ENCODE data around the gene ZNF664. TPM values are rescaled to one million over a fixed set of nuclear protein-coding genes. Genes with fewer than 3 reads are reported as not detected.

ZNF664 gene
- total and polyA plus RNA-seq, 2 experiments from 2014 or later = 40.5 to 115 TPM

DNA sequence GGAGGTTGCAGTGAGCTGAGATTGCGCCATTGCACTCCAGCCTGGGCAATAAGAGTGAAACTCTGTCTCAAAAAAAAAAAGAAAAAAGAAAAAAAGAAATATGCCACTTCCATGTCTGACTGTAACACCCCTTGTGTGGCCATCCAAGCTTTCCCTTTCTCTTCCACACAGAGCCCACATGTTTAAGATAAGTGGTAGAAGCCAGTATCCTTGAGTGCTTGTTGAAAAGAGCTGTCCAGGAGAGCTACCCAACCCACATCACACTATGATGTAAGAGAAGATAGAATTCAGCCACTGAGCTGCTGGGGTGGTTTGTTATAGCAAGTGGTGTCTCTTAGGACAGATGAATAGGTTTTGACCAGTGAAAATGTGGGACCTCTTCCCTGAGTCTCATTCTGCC, 82.1 kb downstream of the ZNF664 start:
- H3K36me3 ChIP-seq = no peaks in the 10 kb centered on the region
- TF ChIP-seq, protein P1, sequence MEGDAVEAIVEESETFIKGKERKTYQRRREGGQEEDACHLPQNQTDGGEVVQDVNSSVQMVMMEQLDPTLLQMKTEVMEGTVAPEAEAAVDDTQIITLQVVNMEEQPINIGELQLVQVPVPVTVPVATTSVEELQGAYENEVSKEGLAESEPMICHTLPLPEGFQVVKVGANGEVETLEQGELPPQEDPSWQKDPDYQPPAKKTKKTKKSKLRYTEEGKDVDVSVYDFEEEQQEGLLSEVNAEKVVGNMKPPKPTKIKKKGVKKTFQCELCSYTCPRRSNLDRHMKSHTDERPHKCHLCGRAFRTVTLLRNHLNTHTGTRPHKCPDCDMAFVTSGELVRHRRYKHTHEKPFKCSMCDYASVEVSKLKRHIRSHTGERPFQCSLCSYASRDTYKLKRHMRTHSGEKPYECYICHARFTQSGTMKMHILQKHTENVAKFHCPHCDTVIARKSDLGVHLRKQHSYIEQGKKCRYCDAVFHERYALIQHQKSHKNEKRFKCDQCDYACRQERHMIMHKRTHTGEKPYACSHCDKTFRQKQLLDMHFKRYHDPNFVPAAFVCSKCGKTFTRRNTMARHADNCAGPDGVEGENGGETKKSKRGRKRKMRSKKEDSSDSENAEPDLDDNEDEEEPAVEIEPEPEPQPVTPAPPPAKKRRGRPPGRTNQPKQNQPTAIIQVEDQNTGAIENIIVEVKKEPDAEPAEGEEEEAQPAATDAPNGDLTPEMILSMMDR (IDR thresholded peaks at IDR 0.05; ENCODE audit: low read depth, low read length) = no peak
- no peak overlapping the region for H3K27ac ChIP-seq
- H3K4me3 ChIP-seq = no peak overlapping the region
- H3K9me3 ChIP-seq (ENCODE audit: low read depth) = no peaks in the 10 kb centered on the region
- no peaks in the 10 kb centered on the region for H3K4me1 ChIP-seq (ENCODE audit: low read depth)
- H3K27me3 ChIP-seq = no peaks in the 10 kb centered on the region
- DNase-seq (ENCODE audit: low read depth in 1 of 2, low spot score in 1 of 2) = peak in 1 of 2 donors; percentile 23

DNA sequence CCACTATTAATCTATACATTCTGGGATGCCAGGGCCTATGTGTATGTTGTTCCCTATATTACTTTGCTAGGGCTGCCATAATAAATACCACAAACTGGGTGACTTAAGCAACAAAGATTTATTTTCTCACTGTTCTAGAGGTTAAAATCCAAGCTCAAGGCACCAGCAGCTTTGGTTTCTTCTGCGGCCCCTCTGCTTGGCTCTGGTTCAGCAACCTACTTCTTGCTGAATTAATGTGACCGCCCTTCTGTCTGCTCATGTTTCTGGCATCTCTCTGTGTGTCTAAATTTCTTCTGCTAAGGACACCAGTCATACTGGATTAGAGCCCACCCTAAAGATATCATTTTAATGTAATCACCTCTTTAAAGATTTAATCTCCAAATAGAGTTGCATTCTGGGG, 84.7 kb downstream of the ZNF664 start:
- Histone ChIP-seq H3K9me3 (ENCODE audit: low read depth) (no peaks in the 10 kb centered on the region), H3K4me3 (no peak overlapping the region), H3K27ac (no peak overlapping the region), H3K36me3 (no peaks in the 10 kb centered on the region), H3K27me3 (no peaks in the 10 kb centered on the region), H3K4me1 (ENCODE audit: low read depth) (no peaks in the 10 kb centered on the region)
- no peak for DNase-seq (ENCODE audit: low read depth in 1 of 2, low spot score in 1 of 2)
- TF ChIP-seq, protein P1 (IDR thresholded peaks at IDR 0.05; ENCODE audit: low read depth, low read length) = no peak

DNA sequence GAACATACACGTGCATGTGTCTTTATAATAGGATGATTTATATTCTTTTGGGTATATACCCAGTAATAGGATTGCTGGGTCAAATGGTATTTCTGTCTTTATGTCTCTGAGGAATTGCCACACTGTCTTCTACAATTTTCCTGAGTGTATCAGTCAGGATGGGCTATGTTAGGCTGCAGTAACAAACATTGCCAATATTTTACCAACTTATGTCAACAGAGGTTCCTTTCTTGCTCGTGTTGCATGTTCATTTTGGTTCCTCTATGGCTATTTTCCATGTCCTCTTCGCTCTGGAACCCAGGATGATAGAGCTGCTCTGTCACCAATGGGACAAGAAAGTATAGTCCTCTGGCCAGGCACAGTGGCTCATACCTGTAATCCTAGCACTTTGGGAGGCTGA, 86.7 kb downstream of the ZNF664 start:
- no peaks in the 10 kb centered on the region for H3K9me3 ChIP-seq (ENCODE audit: low read depth)
- TF ChIP-seq, protein P1 (IDR thresholded peaks at IDR 0.05; ENCODE audit: low read depth, low read length) = no peak
- H3K36me3 ChIP-seq = no peaks in the 10 kb centered on the region
- no peak overlapping the region for H3K27ac ChIP-seq
- no peak overlapping the region for H3K4me3 ChIP-seq
- H3K27me3 ChIP-seq = no peaks in the 10 kb centered on the region
- DNase-seq (ENCODE audit: low read depth in 1 of 2, low spot score in 1 of 2) = no peak
- no peaks in the 10 kb centered on the region for H3K4me1 ChIP-seq (ENCODE audit: low read depth)

Other genes with a start within 250 kb of the ZNF664 start
- 0.77 and 1.1 TPM in 2 replicates for gene DNAH10, start 210.9 kb upstream of the ZNF664 start, total RNA-seq
- gene DNAH10, start 210.9 kb upstream of the ZNF664 start, polyA plus RNA-seq = 1.0 and 3.0 TPM in 2 replicates
- 39.0 and 49.3 TPM in 2 replicates for gene CCDC92, start 384 bp upstream of the ZNF664 start, total RNA-seq
- 67.0 and 88.7 TPM in 2 replicates for gene CCDC92, start 384 bp upstream of the ZNF664 start, polyA plus RNA-seq